ENCODE data around the gene ZNF552. TPM values are rescaled to one million over a fixed set of nuclear protein-coding genes. Genes with fewer than 3 reads are reported as not detected.
"Not testable (repeated sequence)": the region's sequence is repeated elsewhere in the genome, so short reads cannot be mapped to it uniquely, and the experiment has no call there.

Gene ZNF552
- total and polyA plus RNA-seq, 12 donors = 1.5 to 6.6 (median 2.7) TPM

GRCh38 chr19:57829316-57829715 lies 14.6 kb upstream of the ZNF552 start:
- no peak for TF ChIP-seq CTCF (IDR thresholded peaks at IDR 0.05)
- H3K9me3 ChIP-seq = no peaks in the 10 kb centered on the region
- WGBS, 2 donors = 40 to 41% methylated on average over 5 of the region's 5 CpGs
- H3K27me3 ChIP-seq = no peaks in the 10 kb centered on the region
- intact Hi-C loops (cut with DNase I) = no loop called here
- H3K4me1 ChIP-seq = peaks cover 0 to 38% (median 21%) of the 10 kb centered on the region in 9 donors
- DNase-seq (no peak), ATAC-seq (peak in 4 of 8 donors; percentile 21 to 37 (median 28))
- H3K36me3 ChIP-seq = peaks cover 0 to 24% (median 0%) of the 10 kb centered on the region in 9 donors
- H3K27ac ChIP-seq = peak overlapping the region in 9 of 10 donors; percentile 55 to 86 (median 81)
- peak overlapping the region in 3 of 10 donors; percentile 50 to 78 (median 67) for H3K4me3 ChIP-seq

- TF ChIP-seq CTCF (IDR thresholded peaks at IDR 0.05) = no peak
Measured at GRCh38 chr19:57825511-57825910, 10.8 kb upstream of the ZNF552 start.

GRCh38 chr19:57823608-57824007 lies 8.9 kb upstream of the ZNF552 start:
- H3K4me3 ChIP-seq; H3K27me3 ChIP-seq; DNase-seq; ATAC-seq; H3K9me3 ChIP-seq; H3K27ac ChIP-seq; intact Hi-C loops (cut with DNase I): not testable (repeated sequence)
- peaks cover 2 to 48% (median 17%) of the 10 kb centered on the region in 9 donors for H3K4me1 ChIP-seq
- H3K36me3 ChIP-seq = peaks cover 0 to 35% (median 0%) of the 10 kb centered on the region in 9 donors
- WGBS, 2 donors = 78 to 83% methylated on average over 4 of the region's 4 CpGs

More at GRCh38 chr19:57825511-57825910, 10.8 kb upstream of the ZNF552 start:
- intact Hi-C loops (cut with DNase I) = no loop called here
- no peak for ATAC-seq
- Histone ChIP-seq H3K9me3 (no peaks in the 10 kb centered on the region), H3K27me3 (no peaks in the 10 kb centered on the region), H3K36me3 (peaks cover 0 to 35% (median 0%) of the 10 kb centered on the region in 9 donors), H3K4me3 (no peak overlapping the region), H3K4me1 (peaks cover 2 to 47% (median 25%) of the 10 kb centered on the region in 9 donors), H3K27ac (no peak overlapping the region)
- no peak for DNase-seq
- 92 to 94% methylated on average over 6 of the region's 6 CpGs for WGBS, 2 donors

- ATAC-seq; H3K9me3 ChIP-seq; H3K27me3 ChIP-seq; H3K4me3 ChIP-seq; intact Hi-C loops (cut with DNase I); DNase-seq; H3K27ac ChIP-seq: not testable (repeated sequence)
- Histone ChIP-seq H3K4me1 (peaks cover 2 to 45% (median 19%) of the 10 kb centered on the region in 9 donors), H3K36me3 (peaks cover 0 to 35% (median 0%) of the 10 kb centered on the region in 9 donors)
- WGBS, 2 donors = 73 to 74% methylated on average over 2 of the region's 2 CpGs
Measured at GRCh38 chr19:57823155-57823554, 8.4 kb upstream of the ZNF552 start.

GRCh38 chr19:57821501-57821900 lies 6.8 kb upstream of the ZNF552 start:
- H3K4me1 ChIP-seq = peaks cover 2 to 45% (median 19%) of the 10 kb centered on the region in 9 donors
- WGBS, 2 donors = 93 to 95% methylated on average over 2 to 3 of the region's 3 CpGs
- H3K27ac ChIP-seq; intact Hi-C loops (cut with DNase I); ATAC-seq; H3K27me3 ChIP-seq; DNase-seq; H3K9me3 ChIP-seq; H3K4me3 ChIP-seq: not testable (repeated sequence)
- H3K36me3 ChIP-seq = peaks cover 0 to 30% (median 0%) of the 10 kb centered on the region in 9 donors

- WGBS, 2 donors = 34 to 61% methylated on average over 2 of the region's 3 CpGs
- intact Hi-C loops (cut with DNase I); H3K27me3 ChIP-seq; ATAC-seq; DNase-seq; H3K9me3 ChIP-seq; H3K27ac ChIP-seq; H3K4me3 ChIP-seq: not testable (repeated sequence)
- Histone ChIP-seq H3K36me3 (peaks cover 0 to 26% (median 0%) of the 10 kb centered on the region in 9 donors), H3K4me1 (peaks cover 2 to 45% (median 19%) of the 10 kb centered on the region in 9 donors)
Measured at GRCh38 chr19:57821095-57821494, 6.4 kb upstream of the ZNF552 start.
